HG03159 (cell line): ENCODE measurements around the gene MRPL11.

Experiments
- ATAC-seq: cut with Tn5 transposase; IDR thresholded peaks from one replicate; pipeline ENCODE4 v1.9.1; 2021; ENCODE audit warnings: mild to moderate bottlenecking, moderate library complexity; ENCODE audit not compliant: unreplicated experiment

Gene MRPL11

DNA sequence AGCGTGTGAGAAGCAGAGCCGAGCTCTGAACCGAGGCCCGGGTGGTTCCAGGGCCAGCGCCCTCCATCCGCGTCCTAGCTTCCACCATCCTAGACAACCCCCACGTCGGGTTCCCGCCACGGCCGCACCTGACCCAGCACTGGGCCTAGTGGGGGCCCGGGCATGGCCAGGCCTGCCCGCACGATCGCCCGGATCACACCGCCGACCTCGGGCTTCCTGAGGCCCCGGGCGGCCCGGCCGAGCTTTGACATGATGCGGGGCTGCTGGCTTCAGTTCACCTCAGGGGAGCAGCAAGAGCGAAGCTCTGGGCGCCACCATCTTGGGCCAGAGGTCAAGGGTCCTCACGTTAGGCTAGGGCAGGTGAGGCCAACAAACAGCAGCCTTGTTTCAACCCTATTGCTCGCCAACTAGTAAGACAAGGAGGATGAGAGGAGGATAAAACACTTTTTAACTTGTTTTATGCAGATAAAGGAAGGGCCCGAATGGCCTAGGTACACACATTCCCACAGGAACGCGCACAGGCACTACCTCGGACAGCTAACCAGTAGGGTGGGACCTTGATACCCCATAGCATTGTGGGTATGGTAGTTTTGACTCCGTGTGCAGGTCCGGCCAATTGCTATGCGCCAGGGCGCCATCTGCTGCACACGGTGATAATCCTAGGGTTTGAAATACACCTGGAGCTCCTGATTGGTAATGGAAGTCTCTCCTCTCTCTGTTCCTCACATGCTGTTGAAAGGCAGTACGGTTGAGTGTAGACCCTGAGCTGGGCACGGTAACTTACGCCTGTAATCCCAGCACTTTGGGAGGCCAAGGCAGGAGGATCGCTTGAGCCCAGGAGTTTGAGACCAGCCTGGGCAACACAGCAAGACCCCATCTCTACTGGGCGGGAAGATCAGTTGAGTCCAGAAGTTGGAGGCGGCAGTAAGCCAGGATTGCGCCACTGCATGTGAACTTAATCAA, at the start of gene MRPL11:
MRPL11 (minus strand) TSS at position 345 of the 963 bp plus-strand sequence; CDS start at position 251, 94 bp downstream.
- peak; percentile 97 for ATAC-seq

DNA sequence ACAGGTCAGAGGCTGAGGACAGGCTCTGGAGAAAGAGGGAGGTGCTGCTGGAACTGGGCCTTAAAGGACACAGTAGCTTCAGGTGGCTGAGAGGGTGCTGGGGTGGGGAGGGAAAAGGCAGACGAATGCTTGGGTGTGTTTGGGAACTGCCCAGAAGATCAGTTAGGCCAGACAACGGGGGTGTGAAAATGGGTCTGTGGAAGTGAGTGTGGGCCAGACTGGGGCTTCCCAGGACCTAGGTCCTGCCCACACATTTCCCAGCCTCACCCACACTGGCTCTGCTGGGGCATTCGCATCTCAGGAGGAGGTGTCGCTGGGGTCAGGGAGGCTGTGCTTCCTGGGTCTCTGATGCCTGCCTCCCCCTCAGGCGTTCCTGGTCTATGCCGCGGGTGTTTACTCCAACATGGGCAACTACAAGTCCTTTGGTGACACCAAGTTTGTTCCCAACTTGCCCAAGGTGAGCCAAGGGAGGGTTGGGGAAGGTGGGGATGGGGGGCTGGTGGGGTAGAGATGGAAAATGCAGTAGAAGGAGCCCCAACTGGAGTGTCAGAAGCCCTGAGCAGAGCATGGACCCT, 46.2 kb upstream of the MRPL11 start:
- ATAC-seq, result no peak

DNA sequence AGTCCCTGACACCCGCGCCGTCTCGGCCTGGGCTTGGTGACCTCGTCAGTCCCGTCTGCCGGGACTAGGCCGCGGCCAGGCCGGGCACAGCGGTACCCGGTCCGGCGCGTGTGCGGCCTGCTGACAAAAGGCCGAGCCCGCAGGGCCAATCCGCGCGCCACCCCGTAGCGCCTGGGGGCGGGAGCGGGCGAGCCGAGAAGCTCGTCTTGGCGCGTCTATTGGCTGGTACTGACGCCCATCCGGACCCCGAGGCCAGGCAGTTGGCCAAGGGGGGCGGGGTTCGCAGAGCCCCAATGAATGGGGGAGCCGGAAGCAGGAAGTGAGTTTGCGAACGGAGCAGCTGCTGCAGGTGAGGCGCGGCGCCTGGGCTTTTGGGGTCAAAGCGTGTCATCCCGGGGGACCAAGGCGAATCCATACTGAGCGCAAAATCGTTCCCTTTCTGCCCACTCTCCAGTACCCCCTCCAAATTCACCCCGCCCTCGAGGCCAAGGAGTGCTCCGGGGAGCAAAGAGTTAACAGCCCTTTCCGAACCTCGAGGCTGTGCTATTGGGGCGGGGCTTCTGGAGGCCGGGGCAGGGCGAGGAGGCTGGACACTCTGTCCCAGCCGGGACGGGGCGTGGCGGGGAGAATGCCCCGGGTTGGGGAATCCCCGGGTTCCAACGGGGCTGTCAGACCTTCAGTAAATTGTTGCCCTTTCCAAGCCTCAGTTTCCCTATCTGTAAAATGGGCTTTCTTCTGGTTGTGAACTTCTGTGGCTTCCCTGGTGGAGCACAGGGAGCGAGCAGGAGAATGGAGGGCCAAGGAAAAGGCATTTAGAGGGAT, 41.7 kb upstream of the MRPL11 start, which contains the start of gene DPP3:
DPP3 (plus strand) TSS at position 318 of the 822 bp plus-strand sequence. CDS start 1,767 bp downstream, outside the sequence.
- peak; percentile 83 for ATAC-seq

DNA sequence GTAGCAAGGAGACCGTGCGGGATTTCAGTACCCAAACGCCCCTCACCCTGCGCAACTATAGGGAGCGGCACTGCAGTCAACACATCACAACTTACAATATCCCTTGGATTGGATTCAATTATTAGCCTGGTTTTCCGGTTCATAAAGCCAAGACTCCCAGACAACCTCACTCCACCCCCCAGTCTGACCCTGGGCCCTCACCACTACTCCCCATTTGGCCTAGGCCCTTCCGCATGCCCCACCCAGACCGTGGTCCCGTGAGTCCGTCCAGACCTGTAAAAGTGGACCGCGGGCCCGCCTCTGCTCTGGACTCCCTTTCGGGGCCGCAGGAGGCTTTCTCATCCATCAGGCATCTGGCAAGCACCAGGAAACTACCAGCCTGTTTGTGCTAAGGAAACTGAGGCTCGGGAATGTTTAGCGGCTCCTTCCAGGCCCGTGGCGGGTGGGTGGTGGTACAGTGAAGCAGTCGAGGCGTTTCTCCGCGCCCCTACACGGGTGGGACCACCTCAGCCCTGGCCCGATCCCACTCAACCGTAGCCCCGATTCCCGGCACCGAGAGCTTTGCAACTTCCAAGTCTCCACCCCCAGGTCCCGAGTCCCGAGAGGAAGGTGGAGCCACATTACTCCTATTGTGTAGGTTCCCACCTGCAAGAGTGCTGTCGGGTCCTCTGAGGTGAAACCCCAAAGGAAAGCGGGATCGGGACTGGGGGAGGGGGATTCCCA, 40.9 kb upstream of the MRPL11 start:
- peak; percentile 23 for ATAC-seq

DNA sequence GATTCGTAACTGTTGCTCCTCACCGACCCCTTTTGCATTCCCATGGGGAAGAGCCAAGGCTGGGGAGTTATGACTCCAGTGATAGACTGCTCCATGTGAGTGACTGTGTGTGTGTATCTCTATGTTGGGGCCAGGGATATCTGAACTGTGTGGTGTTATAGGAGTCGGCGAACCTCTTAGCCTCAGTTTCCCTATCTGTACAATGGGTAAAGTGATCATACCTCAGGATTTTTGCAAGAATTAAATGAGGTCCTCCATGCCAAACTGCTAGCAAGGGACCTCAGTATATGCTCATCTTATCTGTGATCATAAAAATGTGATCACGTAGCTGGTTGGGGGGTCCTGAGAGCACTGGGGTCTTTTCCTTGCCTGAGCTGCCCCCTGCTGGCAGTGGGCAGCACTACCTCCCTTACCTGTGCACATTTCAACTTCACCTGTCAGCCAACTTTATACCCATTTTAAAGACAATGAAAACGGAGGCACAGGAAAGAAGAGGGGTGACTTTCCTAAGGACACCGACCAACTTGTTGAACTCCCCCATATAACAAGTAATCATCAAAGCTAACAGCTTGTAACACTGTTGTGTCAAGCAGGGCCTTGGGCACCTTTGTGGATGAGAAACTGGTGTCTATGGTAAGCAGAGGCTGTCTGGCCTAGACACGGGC, 40.2 kb upstream of the MRPL11 start:
- ATAC-seq, result no peak

DNA sequence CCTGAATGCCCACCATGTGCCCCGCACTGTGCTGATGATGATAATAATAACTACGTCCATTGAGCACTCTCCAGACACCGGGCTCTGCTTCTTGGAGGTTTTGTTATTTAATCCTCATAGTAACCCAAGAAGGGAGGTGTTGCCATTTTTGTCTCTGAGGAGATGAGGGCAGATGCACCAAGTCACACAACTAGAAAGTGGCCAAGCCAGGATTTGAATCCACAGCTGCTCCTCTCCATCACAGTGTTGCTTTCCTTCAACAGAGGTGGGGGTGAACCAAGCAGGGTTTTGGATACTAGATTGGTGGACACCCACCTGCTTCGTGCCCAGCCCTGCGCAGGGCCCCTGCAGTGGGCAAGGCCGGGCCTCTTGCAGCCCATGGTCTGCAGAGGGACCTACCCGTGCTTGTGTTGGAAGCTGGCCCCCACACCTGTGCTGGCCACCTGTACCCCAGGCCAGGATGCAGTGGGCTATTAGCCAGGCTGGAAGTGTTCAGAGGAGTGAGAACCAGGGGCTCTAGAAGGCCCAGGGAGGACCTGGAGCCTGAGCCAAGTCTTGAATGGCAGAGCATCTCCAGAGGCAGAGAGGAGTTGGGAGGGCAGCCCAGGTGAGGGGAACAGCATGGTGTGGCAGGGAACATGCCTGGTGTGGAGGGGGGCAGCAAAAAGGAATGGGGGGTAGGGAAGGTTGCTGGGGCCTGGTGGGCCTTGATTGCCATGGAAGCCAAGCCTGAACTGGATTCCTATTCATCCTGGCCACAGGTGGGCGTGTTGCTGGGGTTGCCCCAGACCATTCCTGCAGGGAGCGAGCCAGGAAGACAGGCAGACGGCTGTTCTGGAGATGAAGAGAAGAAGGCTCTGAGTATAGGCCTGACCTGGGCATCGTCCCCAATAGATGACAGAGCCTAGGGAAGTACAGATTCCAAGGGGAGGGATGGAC, 38.9 kb upstream of the MRPL11 start:
- ATAC-seq, result no peak

DNA sequence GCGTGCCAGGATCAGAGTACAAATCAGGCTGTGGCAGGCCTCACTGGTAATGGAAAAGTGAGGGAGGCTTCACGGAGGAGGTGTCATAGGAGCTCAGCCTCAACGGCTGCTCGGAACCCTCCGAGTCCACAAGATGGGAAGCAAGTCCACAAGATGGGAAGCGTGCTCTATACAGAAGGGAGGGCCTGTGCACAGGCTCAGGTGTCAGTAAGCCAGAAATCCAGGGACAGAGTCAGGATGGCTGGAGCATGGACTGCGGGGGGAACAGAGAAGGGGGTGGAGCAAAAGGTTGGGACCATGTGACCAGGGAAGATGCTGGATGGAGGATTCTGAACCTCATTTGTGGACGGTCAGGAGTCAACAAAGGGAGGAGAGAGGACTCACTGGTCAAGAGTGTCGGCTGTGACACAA, 38.2 kb upstream of the MRPL11 start:
- ATAC-seq, result no peak

DNA sequence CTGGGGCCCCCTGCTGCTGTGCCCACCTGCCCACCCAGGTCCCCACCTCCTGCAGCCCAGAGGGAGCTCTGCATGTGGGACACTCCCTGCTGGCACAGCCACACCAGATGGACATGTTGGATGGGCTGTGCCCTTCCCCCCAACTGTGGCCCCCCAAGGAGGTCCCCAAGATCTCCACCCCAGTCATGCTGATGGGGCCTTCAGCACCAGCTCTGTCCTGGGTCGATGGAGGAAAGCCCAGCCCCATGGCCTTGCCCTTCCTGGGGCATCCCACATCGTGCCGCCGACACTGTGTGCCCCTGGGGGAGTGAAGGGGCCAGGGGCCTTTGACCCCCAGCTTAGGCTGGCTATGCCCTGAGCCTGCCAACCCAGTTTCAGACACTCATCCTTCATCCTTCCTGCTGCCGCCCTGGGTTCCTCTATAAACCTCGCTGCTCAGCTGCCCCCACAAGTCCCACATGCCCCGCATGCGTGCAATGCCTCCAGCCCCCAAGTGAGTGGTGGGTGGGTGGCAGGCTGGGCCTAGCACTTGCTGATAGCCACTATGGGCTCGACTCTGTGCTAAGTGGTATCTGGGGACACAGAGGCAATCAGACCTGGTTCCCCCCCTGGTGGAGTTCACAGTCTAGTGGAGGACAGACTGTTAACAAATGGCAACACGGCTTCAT, 37.7 kb upstream of the MRPL11 start:
- no peak for ATAC-seq

DNA sequence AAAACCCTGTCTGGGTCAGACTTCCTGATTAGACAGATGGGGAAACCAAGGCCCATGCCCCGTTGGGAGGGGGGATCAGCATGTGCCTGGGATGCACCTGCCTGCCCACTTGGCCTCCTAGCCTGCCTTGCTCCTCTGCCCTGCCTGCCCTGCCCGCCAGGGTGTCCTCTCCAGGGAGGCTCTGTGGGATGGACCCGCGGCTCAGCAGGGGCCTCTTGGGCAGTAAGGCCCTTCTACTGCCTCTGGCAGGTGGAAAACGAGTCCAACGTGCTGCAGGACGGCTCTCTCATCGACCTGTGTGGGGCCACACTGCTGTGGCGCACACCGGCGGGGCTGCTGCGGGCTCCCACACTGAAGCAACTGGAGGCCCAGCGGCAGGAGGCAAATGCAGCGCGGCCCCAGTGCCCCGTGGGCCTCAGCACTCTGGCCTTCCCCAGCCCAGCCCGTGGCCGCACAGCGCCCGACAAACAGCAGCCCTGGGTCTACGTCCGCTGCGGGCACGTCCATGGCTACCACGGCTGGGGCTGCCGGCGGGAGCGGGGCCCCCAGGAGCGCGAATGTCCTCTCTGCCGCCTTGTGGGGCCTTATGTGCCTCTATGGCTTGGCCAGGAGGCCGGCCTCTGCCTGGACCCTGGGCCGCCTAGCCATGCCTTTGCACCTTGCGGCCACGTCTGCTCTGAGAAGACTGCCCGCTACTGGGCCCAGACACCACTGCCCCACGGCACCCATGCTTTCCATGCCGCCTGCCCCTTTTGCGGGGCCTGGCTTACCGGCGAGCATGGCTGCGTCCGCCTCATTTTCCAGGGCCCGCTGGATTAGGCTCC, 36.9 kb upstream of the MRPL11 start:
- ATAC-seq, result no peak

DNA sequence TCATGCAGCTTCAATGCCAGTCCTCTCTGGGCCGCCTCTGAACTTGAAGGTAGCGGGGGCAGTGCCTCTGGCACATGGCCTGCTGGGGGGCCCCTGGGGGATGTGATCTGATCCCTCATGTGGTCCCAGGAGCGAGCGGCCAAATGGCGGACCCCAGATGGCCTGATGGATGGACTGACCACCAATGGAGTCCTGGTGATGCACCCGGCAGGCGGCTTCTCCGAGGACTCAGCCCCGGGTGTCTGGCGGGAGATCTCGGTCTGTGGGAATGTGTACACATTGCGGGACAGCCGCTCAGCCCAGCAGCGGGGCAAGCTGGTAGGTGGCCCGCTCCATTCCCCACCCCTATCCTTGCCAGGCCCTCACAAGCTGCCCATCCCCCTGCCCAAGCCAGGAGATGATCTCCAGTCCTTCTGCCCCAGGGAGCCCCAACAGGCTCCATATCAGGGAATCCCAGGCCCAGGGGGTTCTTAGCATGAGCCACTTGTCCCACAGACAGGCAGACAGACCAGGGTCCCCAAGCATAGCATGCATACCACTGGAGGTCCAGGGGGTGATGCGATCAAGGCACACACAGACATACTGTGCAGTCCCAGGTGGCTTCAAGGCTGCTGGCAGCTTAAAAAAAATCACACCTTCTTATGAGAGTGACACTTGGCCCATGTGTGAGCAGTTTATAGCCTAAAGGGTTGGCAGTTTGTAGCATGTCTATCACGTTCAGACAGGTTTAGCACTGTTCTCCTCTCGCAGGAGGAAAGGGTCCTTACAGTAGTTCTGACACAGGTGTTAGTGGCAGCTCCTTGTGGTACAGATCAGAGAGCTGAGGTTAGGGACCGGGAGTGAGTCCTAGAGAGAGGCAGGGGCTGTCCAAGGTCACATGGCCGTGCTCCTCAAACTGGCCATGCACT, 35.2 kb upstream of the MRPL11 start:
- no peak for ATAC-seq

DNA sequence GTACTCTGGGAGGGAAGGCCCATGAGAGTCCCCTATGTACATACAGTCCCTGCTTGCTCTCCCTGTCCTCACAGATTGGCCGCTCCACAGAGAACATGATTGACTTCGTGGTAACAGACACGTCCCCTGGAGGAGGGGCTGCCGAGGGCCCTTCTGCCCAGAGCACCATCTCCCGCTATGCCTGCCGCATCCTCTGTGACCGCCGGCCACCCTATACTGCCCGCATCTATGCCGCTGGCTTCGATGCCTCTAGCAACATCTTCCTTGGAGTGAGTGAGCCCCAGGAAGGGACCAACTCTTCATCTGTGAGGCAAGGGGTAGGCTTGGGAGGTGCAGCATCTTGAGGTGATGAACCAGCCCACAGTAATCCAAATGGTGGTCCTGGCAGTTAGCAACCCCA, 34.5 kb upstream of the MRPL11 start:
- ATAC-seq, result no peak

DNA sequence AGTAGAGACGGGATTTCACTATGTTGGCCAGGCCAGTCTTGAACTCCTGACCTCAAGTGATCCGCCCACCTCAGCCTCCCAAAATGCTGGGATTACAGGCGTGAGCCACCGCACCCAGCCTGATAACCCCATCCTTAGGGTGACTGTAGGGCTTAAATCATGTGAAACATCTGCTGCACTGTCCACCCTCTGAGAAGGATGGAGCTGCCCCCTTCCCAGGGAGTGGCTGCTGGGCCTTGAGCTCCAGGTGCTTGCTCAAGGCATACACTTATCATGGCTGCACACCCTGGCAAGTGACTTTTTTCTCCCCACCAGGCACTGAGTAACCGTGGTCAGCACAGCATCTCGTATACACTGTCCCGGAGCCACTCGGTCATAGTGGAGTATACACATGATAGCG, 33.4 kb upstream of the MRPL11 start:
- no peak for ATAC-seq

DNA sequence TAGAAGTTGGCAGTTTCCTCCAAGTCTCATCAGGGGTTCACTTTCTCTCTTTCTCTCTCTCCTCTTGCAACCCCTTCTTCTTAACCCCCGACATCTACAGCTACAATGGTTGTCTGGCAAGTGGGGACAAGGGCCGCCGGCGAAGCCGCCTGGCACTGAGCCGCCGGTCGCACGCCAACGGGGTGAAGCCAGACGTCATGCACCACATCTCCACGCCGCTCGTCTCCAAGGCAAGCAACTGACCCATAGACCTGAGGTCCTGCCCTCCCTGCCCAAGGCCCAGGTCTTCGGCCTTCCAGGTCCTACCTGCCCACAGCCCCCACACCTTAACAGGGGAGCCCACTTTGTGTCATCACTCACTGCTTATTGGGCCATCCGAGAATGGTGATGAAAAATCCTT, 32.5 kb upstream of the MRPL11 start:
- ATAC-seq, result no peak

DNA sequence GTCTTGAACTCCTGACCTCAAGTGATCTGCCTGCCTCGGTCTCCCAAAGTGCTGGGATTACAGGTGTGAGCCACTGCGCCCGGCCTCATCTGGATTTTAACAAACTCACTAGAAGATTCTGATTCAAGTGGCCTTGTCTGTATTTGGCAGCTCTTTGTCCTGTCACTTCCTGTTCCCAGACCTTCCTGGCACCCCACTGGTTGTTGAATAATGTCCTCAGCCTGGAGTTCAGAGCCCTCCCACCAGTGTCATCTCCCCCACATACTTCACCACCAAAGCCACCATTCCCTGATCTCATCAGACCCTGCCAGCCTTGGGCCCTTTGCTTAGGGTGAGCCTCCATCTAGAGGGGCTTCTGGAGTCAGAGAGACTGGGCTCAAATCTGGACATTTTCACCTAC, 31.4 kb upstream of the MRPL11 start:
- ATAC-seq, result no peak

DNA sequence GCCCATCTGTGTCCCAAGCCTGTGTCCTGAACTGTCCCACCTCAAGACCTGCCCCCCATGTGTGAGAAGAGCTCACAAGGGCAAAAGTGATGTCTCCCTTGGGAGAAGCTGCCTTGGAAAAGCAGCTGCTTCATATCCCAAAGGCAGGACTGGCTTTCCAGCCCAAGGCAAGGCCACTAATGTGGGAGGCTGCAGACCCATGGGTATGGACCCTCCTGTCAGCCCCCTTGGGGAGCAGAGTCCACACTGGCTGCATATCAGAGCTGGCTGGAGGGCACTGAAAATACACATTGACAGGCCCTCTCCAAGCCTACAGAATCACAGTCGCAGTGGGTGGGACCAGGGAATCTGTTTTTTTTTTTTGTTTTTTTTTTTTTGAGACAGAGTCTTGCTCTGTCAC, 30.8 kb upstream of the MRPL11 start:
- no peak for ATAC-seq

DNA sequence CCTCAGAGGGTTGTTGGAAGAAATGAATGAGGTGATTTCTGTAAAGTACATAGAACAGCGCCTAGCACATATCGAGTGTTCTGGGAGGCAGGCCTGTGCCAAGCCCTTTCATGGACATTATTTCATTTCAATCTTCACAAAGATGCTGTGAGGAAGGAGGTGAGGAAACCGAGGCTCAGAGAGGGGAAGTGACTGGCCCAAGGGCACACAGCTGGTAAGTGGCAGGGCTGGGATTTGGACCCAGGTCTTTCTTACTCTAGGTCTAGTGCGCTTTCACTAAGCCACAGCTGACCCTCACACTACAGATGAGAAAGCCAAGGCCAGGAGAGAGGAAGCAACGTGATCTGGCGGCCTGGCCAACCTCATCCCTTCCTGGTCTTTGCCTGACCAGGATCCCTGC, 30.0 kb upstream of the MRPL11 start:
- no peak for ATAC-seq

DNA sequence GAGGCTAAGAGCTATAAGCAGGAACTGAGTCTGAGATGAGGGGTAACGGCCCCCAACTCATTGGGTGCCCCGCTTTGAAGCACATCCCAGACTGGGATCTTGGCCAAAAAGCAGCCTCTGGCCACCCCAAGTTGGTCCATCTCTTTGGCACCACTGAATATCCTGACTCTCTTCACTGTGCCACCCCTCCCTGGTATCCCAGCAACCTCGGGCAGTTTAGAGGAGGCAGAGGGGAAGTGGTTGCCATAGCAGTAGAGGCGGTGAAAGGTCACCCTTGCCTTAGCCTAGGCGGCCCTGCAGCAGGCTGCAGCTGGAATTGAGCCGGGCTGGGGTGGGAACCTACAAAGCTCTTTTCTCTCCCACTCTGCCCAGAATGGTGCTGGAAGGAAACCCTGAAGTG, 29.1 kb upstream of the MRPL11 start:
- no peak for ATAC-seq
